ENCODE measurements around the gene LEMD2. TPM values are rescaled to one million over a fixed set of nuclear protein-coding genes. Genes with fewer than 3 reads are reported as not detected.

Gene LEMD2
- total and polyA plus RNA-seq, 5 donors: 29.5 to 34.6 (median 33.2) TPM

DNA sequence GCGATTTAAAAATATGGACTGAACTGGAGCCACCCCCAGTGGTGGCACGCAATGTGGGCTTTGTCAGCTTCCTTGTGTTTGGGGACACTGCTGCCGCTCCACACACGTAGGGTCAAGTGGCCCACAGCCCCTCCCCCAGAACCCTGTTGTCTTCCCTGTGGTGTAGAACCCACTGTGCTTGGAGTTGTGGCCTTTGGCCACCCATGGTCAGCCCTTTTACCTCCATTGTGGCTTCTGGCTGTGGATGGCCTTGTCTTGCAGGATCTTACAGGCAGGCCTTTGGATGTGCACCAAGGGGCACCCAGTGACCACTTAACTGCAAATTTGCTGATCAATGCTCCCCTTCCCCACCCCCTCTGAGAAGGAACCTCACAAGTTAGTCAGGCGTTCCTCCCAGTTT, 2.0 kb upstream of the LEMD2 start:
- Histone ChIP-seq H3K27ac (ENCODE audit: low read length) (no peak overlapping the region), H3K4me3 (ENCODE audit: low read length) (no peak overlapping the region), H3K4me1 (ENCODE audit: control insufficient read depth, insufficient read depth, low read length) (no peaks in the 10 kb centered on the region), H3K9me3 (ENCODE audit: control insufficient read depth, low read length) (no peaks in the 10 kb centered on the region), H3K27me3 (ENCODE audit: control insufficient read depth, insufficient read depth) (no peaks in the 10 kb centered on the region)
- no peak for ATAC-seq
- intact Hi-C loops (cut with DNase I): no loop called here
- peak in 1 of 3 donors; percentile 5 for DNase-seq
- 92% methylated on average over 5 of the region's 5 CpGs for WGBS

GRCh38 chr6:33790379-33790778, 1.4 kb upstream of the LEMD2 start:
- ATAC-seq (no peak), DNase-seq (peak in 1 of 3 donors; percentile 15)
- Histone ChIP-seq H3K4me1 (ENCODE audit: control insufficient read depth, insufficient read depth, low read length) (peaks cover 2% of the 10 kb centered on the region), H3K4me3 (ENCODE audit: low read length) (no peak overlapping the region), H3K27me3 (ENCODE audit: control insufficient read depth, insufficient read depth) (no peaks in the 10 kb centered on the region), H3K27ac (ENCODE audit: low read length) (no peak overlapping the region), H3K9me3 (ENCODE audit: control insufficient read depth, low read length) (no peaks in the 10 kb centered on the region)
- 73% methylated on average over 2 of the region's 2 CpGs for WGBS
- intact Hi-C loops (cut with DNase I): no loop called here

GRCh38 chr6:33789550-33789895, 593 bp upstream of the LEMD2 start:
- no peak for ATAC-seq
- intact Hi-C loops (cut with DNase I): no loop called here
- Histone ChIP-seq H3K27ac (ENCODE audit: low read length) (no peak overlapping the region), H3K27me3 (ENCODE audit: control insufficient read depth, insufficient read depth) (no peaks in the 10 kb centered on the region), H3K4me1 (ENCODE audit: control insufficient read depth, insufficient read depth, low read length) (peaks cover 4% of the 10 kb centered on the region), H3K4me3 (ENCODE audit: low read length) (no peak overlapping the region), H3K9me3 (ENCODE audit: control insufficient read depth, low read length) (no peaks in the 10 kb centered on the region)
- 92% methylated on average over 11 of the region's 11 CpGs for WGBS
- DNase-seq: peak in 1 of 3 donors; percentile 65

- ATAC-seq (peak; percentile 75 to 78), DNase-seq (peak; percentile 83 to 91 (median 91))
- no peaks in the 10 kb centered on the region for H3K27me3 ChIP-seq (ENCODE audit: control insufficient read depth, insufficient read depth)
- H3K9me3 ChIP-seq (ENCODE audit: control insufficient read depth, low read length): no peaks in the 10 kb centered on the region
- peaks cover 4% of the 10 kb centered on the region for H3K4me1 ChIP-seq (ENCODE audit: control insufficient read depth, insufficient read depth, low read length)
- WGBS: under 1% methylated on average over 53 of the region's 53 CpGs
- H3K27ac ChIP-seq (ENCODE audit: low read length): peak overlapping the region; percentile 92
- intact Hi-C loops (cut with DNase I): no loop called here
- H3K4me3 ChIP-seq (ENCODE audit: low read length): peak overlapping the region; percentile 83
These were observed 806 bp downstream of the LEMD2 start for GRCh38 chr6:33787954-33788693.

DNA sequence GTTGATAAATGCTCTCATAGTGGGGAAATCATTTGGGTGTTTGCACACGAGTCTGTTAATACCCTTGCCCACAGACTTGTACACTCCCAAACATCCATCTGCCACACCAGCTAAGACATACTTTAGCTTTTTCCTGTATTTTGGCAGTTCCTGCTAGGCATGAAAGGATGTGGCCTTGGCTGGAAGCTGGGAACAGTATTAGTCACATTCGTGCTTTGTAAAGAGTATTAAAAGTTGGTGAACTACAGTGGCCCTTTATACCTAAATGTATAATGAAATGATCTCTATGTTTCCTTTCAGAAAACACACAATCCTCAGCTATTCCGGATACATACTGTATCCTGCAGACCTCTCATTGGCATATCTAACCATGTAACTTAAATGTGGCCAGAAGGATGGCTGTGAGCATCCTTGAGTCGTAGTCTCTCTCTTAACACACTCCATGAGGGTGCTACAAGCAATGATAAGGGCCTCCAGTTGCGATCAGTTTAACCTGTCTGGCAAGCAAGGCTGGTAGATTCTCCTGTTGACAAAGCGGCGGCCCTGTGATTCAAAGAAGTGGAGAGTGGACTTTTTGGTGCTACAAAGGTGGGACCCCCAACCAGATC, 1.5 kb downstream of the LEMD2 start:
- Histone ChIP-seq H3K9me3 (ENCODE audit: control insufficient read depth, low read length) (no peaks in the 10 kb centered on the region), H3K27me3 (ENCODE audit: control insufficient read depth, insufficient read depth) (no peaks in the 10 kb centered on the region), H3K4me1 (ENCODE audit: control insufficient read depth, insufficient read depth, low read length) (peaks cover 4% of the 10 kb centered on the region), H3K4me3 (ENCODE audit: low read length) (peak overlapping the region; percentile 83), H3K27ac (ENCODE audit: low read length) (peak overlapping the region; percentile 92)
- ATAC-seq (no peak), DNase-seq (no peak)
- intact Hi-C loops (cut with DNase I): no loop called here
- 37% methylated on average over 7 of the region's 7 CpGs for WGBS

DNA sequence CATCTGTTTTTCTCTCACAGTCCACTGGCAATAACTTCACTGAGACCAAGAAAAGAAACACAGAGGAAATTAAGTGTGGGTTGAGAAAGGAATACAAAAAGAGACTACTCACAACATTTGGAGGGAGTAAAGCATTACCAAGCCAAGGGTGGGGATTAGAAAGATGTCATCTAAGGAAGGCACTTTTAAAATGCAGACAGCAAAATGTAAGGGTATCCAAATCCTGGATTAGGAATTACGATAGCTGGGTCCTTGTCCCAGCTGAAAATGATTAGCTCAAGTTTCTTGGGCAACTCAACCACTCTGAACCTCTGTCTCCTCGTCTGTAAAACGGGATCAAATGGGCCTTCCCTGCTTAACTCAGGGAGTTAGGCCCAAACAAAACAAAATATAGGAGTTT, 2.2 kb downstream of the LEMD2 start:
- Histone ChIP-seq H3K4me1 (ENCODE audit: control insufficient read depth, insufficient read depth, low read length) (peaks cover 4% of the 10 kb centered on the region), H3K27me3 (ENCODE audit: control insufficient read depth, insufficient read depth) (no peaks in the 10 kb centered on the region), H3K4me3 (ENCODE audit: low read length) (no peak overlapping the region), H3K9me3 (ENCODE audit: control insufficient read depth, low read length) (no peaks in the 10 kb centered on the region), H3K27ac (ENCODE audit: low read length) (peak overlapping the region; percentile 34)
- DNase-seq (no peak), ATAC-seq (no peak)
- 56% methylated on average over 3 of the region's 3 CpGs for WGBS
- intact Hi-C loops (cut with DNase I): no loop called here

DNA sequence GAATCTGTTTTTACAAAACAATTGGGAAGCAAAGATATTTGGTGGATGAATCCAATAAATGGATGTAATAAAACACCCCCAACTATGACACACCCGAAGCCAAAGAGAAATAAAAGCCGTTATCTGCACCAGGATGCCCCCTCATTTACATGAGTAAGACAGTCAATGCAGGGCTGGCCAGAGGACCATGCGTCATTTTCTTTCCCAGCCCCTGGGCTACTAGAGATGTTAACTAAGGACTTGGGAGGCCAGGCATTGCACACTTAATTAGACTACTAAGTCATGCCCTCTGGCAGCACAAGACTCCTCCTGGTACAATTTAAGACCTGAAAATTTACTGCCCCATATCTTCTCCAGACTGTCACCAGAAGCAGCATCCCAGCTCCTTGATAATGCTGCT, 3.2 kb downstream of the LEMD2 start:
- Histone ChIP-seq H3K4me1 (ENCODE audit: control insufficient read depth, insufficient read depth, low read length) (peaks cover 4% of the 10 kb centered on the region), H3K4me3 (ENCODE audit: low read length) (no peak overlapping the region), H3K27ac (ENCODE audit: low read length) (no peak overlapping the region), H3K9me3 (ENCODE audit: control insufficient read depth, low read length) (no peaks in the 10 kb centered on the region), H3K27me3 (ENCODE audit: control insufficient read depth, insufficient read depth) (no peaks in the 10 kb centered on the region)
- ATAC-seq (no peak), DNase-seq (peak in 1 of 3 donors; percentile 1)
- intact Hi-C loops (cut with DNase I): no loop called here
- 51% methylated on average over 3 of the region's 3 CpGs for WGBS

GRCh38 chr6:33784787-33785186, 4.1 kb downstream of the LEMD2 start:
- Histone ChIP-seq H3K9me3 (ENCODE audit: control insufficient read depth, low read length) (no peaks in the 10 kb centered on the region), H3K4me1 (ENCODE audit: control insufficient read depth, insufficient read depth, low read length) (peaks cover 4% of the 10 kb centered on the region), H3K27me3 (ENCODE audit: control insufficient read depth, insufficient read depth) (no peaks in the 10 kb centered on the region), H3K4me3 (ENCODE audit: low read length) (no peak overlapping the region), H3K27ac (ENCODE audit: low read length) (no peak overlapping the region)
- intact Hi-C loops (cut with DNase I): no loop called here
- ATAC-seq (no peak), DNase-seq (peak in 1 of 3 donors; percentile 11)
- WGBS: 68% methylated on average over 13 of the region's 13 CpGs

GRCh38 chr6:33783781-33784520, 5.0 kb downstream of the LEMD2 start:
- no peak overlapping the region for H3K4me3 ChIP-seq (ENCODE audit: low read length)
- WGBS: 89% methylated on average over 10 of the region's 10 CpGs
- peak in 1 of 3 donors; percentile 43 for DNase-seq
- intact Hi-C loops (cut with DNase I): no loop called here
- no peak overlapping the region for H3K27ac ChIP-seq (ENCODE audit: low read length)
- peaks cover 4% of the 10 kb centered on the region for H3K4me1 ChIP-seq (ENCODE audit: control insufficient read depth, insufficient read depth, low read length)
- no peaks in the 10 kb centered on the region for H3K9me3 ChIP-seq (ENCODE audit: control insufficient read depth, low read length)
- H3K27me3 ChIP-seq (ENCODE audit: control insufficient read depth, insufficient read depth): no peaks in the 10 kb centered on the region
- ATAC-seq: no peak

- ATAC-seq: no peak
- intact Hi-C loops (cut with DNase I): no loop called here
- no peaks in the 10 kb centered on the region for H3K9me3 ChIP-seq (ENCODE audit: control insufficient read depth, low read length)
- H3K4me1 ChIP-seq (ENCODE audit: control insufficient read depth, insufficient read depth, low read length): peaks cover 4% of the 10 kb centered on the region
- peak in 1 of 3 donors; percentile 16 for DNase-seq
- H3K4me3 ChIP-seq (ENCODE audit: low read length): no peak overlapping the region
- H3K27ac ChIP-seq (ENCODE audit: low read length): no peak overlapping the region
- no peaks in the 10 kb centered on the region for H3K27me3 ChIP-seq (ENCODE audit: control insufficient read depth, insufficient read depth)
- WGBS: 94% methylated on average over 5 of the region's 5 CpGs
These were observed 6.4 kb downstream of the LEMD2 start for GRCh38 chr6:33782561-33782960.
